T-helper 17 cell (primary cell): ENCODE data around the gene VSIG2. TPM values are rescaled to one million over a fixed set of nuclear protein-coding genes. Genes with fewer than 3 reads are reported as not detected.
"Not testable (repeated sequence)": the region's sequence is repeated elsewhere in the genome, so short reads cannot be mapped to it uniquely, and the experiment has no call there.

Experiments used
- ATAC-seq: fragments of 150-1000 bp; cut with Tn5 transposase; 2 replicates; pipeline ENCODE4 v1.10.0; 2021; ENCODE audit warnings: mild to moderate bottlenecking, moderate library complexity
- DNase-seq, 3 donors: peaks; one replicate each; pipeline versions ENCODE4 v3.0.0 to v3.0.0-alpha.2; 2020 to 2021
- H3K9me3 ChIP-seq: one replicate; pipeline ENCODE4 v1.7.0; 2013; ENCODE audit warnings: low read length, mild to moderate bottlenecking; ENCODE audit not compliant: control insufficient read depth, poor library complexity, severe bottlenecking
- H3K27ac Mint-ChIP-seq: one replicate; pipeline ENCODE4 v1.8.0; 2022; ENCODE audit warnings: mild to moderate bottlenecking, moderate library complexity, mixed read lengths
- H3K27me3 Mint-ChIP-seq: one replicate; pipeline ENCODE4 v1.8.0; 2022; ENCODE audit warnings: mixed read lengths
- H3K36me3 Mint-ChIP-seq: one replicate; pipeline ENCODE4 v1.8.0; 2022; ENCODE audit warnings: low read depth, mixed read lengths
- H3K4me1 Mint-ChIP-seq: one replicate; pipeline ENCODE4 v1.8.0; 2022; ENCODE audit warnings: mild to moderate bottlenecking, mixed read lengths
- H3K4me3 Mint-ChIP-seq: one replicate; pipeline ENCODE4 v1.8.0; 2022; ENCODE audit warnings: mild to moderate bottlenecking, moderate library complexity, mixed read lengths
- total RNA-seq, 4 donors: library from RNA in 2 of 4; stranded (reverse) in 2 of 4; gene quantifications; one replicate each; pipeline ENCODE4 v1.2.3 and lab custom pipeline; 2022 to 2026

VSIG2 gene
- total RNA-seq, 2 donors from 2014 or later, result 0.32 to 0.57 TPM

GRCh38 chr11:124779568-124779967, 27.5 kb upstream of the VSIG2 start:
- H3K9me3 ChIP-seq, result no peaks in the 10 kb centered on the region
- Mint-ChIP-seq H3K4me3 (no peak overlapping the region), H3K36me3 (no peaks in the 10 kb centered on the region), H3K27me3 (no peaks in the 10 kb centered on the region), H3K4me1 (peaks cover 25% of the 10 kb centered on the region), H3K27ac (no peak overlapping the region)
- ATAC-seq (no peak), DNase-seq (no peak)

GRCh38 chr11:124778281-124778680, 26.2 kb upstream of the VSIG2 start:
- ATAC-seq, result no peak
- Mint-ChIP-seq H3K4me1 (peaks cover 25% of the 10 kb centered on the region), H3K27me3 (no peaks in the 10 kb centered on the region), H3K4me3 (no peak overlapping the region), H3K27ac (peak overlapping the region; percentile 75), H3K36me3 (no peaks in the 10 kb centered on the region)
- no peak for DNase-seq
- H3K9me3 ChIP-seq, result no peaks in the 10 kb centered on the region

DNA sequence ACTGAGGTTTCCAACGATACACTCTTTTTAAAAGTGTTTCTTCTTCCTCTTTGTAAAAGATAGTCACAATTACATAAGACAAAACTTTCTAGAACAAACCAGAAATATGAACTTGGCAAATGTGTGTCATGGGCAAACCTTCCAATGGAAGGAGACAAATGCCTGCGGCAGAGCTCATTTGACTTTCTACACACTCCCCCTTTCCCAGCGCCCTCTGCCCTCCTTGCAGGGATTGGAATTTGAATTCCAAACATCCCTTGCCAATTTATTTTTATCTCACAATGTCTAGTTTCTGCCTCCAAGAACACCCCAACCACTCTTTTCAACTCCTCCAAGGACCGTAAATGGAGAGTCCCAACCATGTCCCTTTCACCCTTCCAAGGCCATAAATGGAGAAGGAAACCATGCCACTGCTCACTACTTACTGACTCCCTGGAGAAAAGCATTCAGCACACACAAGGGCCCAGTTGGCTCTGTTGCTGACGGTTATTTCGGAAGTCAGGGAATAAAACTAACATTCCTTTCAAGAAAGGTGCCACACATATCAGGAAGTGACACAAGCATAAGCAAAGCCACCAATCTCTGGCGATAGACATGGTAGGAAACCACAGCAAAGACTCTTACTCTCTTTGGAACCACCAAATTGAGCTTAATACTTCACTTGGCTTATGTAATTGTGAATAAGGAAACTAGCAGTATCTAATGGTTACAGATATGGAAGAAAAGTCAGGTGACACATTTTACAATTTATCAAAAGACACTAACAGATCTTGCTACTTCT, 25.0 kb upstream of the VSIG2 start:
- Mint-ChIP-seq H3K4me3 (no peak overlapping the region), H3K27ac (peak overlapping the region; percentile 75), H3K4me1 (peaks cover 25% of the 10 kb centered on the region), H3K36me3 (no peaks in the 10 kb centered on the region), H3K27me3 (no peaks in the 10 kb centered on the region)
- peak; percentile 64 for ATAC-seq
- DNase-seq, result no peak
- no peaks in the 10 kb centered on the region for H3K9me3 ChIP-seq

- ATAC-seq, H3K4me1 Mint-ChIP-seq, H3K27me3 Mint-ChIP-seq, H3K9me3 ChIP-seq, H3K4me3 Mint-ChIP-seq, DNase-seq, H3K36me3 Mint-ChIP-seq, H3K27ac Mint-ChIP-seq: not testable (repeated sequence)
These were observed 18.9 kb upstream of the VSIG2 start for GRCh38 chr11:124770959-124771358.

DNA sequence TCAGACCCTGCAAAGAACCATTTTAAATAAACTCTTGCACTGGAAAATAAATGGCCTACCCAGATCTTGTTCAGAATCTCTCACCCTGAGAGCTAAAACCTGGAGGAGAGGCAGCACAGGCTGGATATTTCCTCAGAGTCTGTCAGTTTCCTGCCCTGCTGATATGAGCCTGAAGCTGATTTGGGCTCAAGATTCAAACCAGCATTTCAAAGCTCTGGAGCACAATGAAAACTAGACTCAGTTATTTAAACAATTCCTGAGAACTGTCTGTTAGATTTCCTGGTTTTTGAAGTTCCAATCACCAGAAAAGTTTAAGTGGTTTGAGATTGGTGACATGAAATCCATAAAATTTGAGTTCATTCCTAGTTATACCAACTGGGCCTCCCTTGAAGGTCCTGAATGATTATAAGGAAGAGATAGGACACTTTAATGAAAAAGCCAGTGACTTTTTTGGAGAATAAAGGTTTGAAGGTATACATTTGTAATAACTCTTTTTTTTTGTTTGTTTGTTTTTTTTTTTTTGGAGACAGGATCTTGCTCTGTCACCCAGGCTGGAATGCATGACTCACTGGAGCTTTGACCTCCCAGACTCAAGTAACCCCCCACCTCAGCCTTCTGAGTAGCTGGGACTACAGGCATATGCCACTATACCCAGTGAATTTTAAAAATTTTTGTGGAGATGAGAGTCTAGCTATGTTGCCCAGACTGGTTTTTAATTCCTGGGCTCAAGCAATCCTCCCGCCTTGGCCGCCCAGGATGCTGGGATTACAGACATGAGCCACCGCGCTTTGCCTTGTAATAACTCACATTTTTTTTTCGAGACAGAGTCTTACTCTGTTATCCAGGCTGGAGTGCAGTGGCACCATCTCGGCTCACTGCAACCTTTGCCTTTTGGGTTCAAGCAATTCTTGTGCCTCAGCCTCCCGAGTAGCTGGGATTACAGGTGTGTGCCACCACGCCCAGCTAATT, 18.0 kb upstream of the VSIG2 start:
- no peaks in the 10 kb centered on the region for H3K36me3 Mint-ChIP-seq
- no peaks in the 10 kb centered on the region for H3K9me3 ChIP-seq
- H3K4me1 Mint-ChIP-seq, result no peaks in the 10 kb centered on the region
- H3K27ac Mint-ChIP-seq, result no peak overlapping the region
- DNase-seq (no peak), ATAC-seq (no peak)
- H3K27me3 Mint-ChIP-seq, result no peaks in the 10 kb centered on the region
- H3K4me3 Mint-ChIP-seq, result no peak overlapping the region

GRCh38 chr11:124768914-124769313, 16.9 kb upstream of the VSIG2 start:
- peak overlapping the region; percentile 6 for H3K27ac Mint-ChIP-seq
- H3K4me3 Mint-ChIP-seq, result no peak overlapping the region
- DNase-seq (no peak), ATAC-seq (no peak)
- H3K36me3 Mint-ChIP-seq, result no peaks in the 10 kb centered on the region
- H3K9me3 ChIP-seq, result no peaks in the 10 kb centered on the region
- no peaks in the 10 kb centered on the region for H3K27me3 Mint-ChIP-seq
- peaks cover under 1% of the 10 kb centered on the region for H3K4me1 Mint-ChIP-seq

GRCh38 chr11:124766156-124766555, 14.1 kb upstream of the VSIG2 start:
- Mint-ChIP-seq H3K4me3 (no peak overlapping the region), H3K36me3 (no peaks in the 10 kb centered on the region), H3K4me1 (peaks cover 7% of the 10 kb centered on the region), H3K27ac (no peak overlapping the region), H3K27me3 (peaks cover under 1% of the 10 kb centered on the region)
- ATAC-seq (no peak), DNase-seq (no peak)
- H3K9me3 ChIP-seq, result no peaks in the 10 kb centered on the region

DNA sequence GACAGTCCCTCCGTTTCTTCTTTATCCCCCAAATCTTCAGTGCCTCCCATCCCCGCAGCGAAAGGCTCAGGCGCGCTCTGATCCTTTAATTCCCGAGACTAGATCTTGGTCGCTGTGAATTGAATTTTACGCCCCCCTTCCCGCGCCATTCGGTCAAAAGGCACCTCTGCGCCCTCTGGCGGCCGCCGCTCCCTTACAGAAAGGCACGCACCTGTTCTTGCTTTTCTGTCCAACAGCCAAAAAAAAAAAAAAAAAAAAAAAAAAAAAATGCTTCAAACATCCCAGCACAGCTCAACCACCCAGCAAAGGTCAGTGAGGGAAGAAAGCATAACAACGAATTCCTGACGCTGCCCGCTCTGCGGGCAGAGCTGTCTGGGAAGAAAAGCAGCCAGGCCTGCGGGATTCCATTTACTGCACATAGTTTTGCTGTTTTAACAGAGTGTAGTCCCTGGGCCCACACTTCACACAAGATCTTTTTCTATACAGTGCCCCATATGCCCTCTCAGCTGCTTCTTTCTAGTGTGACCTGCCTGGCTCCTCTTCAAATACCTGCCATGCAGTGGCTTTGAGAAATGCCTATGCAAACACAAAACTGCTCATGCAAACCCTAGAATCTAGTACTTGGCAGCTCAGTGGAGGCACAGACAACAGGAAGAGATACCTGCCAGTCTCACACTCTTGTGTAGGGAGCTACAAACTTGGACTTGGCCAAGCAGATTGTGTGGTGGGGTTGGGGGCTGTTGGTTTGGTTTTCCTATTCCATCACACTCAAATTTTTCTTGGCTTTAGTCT, 11.3 kb upstream of the VSIG2 start:
- H3K9me3 ChIP-seq, result no peaks in the 10 kb centered on the region
- H3K27ac Mint-ChIP-seq, result peak overlapping the region; percentile 78

DNA sequence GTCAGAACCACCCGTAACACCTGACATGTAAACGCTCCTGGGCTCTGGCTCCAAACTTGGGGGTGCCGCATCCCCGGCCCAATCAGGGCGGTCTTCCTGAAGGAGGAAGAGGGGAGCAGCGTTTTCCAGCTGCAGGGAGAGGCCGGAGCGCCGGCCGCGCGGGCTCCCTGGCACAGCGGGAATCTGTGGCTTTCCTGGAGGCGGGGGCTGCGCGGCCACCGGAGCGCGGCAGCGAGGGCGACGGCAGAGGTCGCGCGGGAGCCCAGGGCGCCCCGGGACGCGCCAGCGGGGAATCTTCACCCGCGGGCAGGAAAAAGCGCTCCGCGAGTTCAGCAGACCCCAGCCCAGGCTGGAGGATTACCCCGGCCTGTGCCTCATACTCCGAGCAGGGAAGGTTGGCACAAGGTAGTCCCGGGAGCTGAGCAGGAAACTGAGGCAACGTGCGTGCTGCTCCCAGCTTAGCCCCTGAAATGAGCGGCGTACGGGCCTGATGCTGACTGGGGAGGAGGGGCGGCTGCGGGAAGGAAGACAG, 10.6 kb upstream of the VSIG2 start:
- ATAC-seq, result peak; percentile 44
- H3K27ac Mint-ChIP-seq, result peak overlapping the region; percentile 78
- no peaks in the 10 kb centered on the region for H3K36me3 Mint-ChIP-seq
- no peaks in the 10 kb centered on the region for H3K9me3 ChIP-seq
- peaks cover 32% of the 10 kb centered on the region for H3K27me3 Mint-ChIP-seq
- no peak for DNase-seq
- peaks cover 21% of the 10 kb centered on the region for H3K4me1 Mint-ChIP-seq
- H3K4me3 Mint-ChIP-seq, result peak overlapping the region; percentile 98

More for the DNA sequence above, 11.3 kb upstream of the VSIG2 start:
- ATAC-seq (peak; percentile 60), DNase-seq (peak; percentile 71 to 85 (median 74))
- Mint-ChIP-seq H3K27me3 (peaks cover 25% of the 10 kb centered on the region), H3K4me1 (peaks cover 19% of the 10 kb centered on the region), H3K4me3 (peak overlapping the region; percentile 98), H3K36me3 (no peaks in the 10 kb centered on the region)

DNA sequence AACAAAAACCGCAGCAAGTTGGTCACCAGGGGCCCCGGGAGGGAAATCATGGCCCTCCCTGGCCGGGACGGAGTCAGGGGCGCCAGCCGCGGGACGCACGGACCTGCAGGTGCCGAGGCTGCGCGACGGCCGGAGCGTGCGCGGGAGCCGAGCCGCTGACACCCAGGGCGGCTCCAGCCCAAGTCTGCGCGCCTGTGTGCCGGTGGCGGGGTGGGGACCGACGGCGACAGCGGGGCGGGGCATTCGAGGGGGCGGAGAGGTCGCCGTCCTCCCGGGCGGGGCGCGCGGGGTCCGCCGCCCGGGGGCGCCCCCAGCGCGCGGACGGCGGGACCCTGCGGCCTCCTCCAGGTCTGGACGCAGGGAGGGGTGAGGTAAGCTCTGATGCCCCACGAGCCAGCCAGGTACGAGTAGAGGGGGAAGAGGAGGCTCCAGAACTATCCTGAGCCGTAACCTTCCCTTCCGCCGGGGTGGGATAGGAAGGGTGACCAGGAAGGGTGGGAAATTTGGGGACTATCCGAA, 10.1 kb upstream of the VSIG2 start, which contains the start of gene ESAM:
ESAM (minus strand) TSS at position 186 of the 519 bp plus-strand sequence; CDS start at position 50, 136 bp downstream.
- no peaks in the 10 kb centered on the region for H3K36me3 Mint-ChIP-seq
- peaks cover 37% of the 10 kb centered on the region for H3K27me3 Mint-ChIP-seq
- peak within 1 kb of the TSS; percentile 78 for H3K27ac Mint-ChIP-seq
- peak; percentile 76 for ATAC-seq
- peak; percentile 52 to 67 (median 64) for DNase-seq
- H3K4me1 Mint-ChIP-seq, result peaks cover 21% of the 10 kb centered on the region
- H3K9me3 ChIP-seq, result no peaks in the 10 kb centered on the region
- H3K4me3 Mint-ChIP-seq, result peak within 1 kb of the TSS; percentile 98

- ATAC-seq (no peak), DNase-seq (no peak)
- peaks cover 21% of the 10 kb centered on the region for H3K4me1 Mint-ChIP-seq
- no peak overlapping the region for H3K27ac Mint-ChIP-seq
- H3K36me3 Mint-ChIP-seq, result peaks cover 6% of the 10 kb centered on the region
- peaks cover 44% of the 10 kb centered on the region for H3K27me3 Mint-ChIP-seq
- peak overlapping the region; percentile 98 for H3K4me3 Mint-ChIP-seq
- H3K9me3 ChIP-seq, result no peaks in the 10 kb centered on the region
These were observed 9.4 kb upstream of the VSIG2 start for GRCh38 chr11:124761301-124762104.

DNA sequence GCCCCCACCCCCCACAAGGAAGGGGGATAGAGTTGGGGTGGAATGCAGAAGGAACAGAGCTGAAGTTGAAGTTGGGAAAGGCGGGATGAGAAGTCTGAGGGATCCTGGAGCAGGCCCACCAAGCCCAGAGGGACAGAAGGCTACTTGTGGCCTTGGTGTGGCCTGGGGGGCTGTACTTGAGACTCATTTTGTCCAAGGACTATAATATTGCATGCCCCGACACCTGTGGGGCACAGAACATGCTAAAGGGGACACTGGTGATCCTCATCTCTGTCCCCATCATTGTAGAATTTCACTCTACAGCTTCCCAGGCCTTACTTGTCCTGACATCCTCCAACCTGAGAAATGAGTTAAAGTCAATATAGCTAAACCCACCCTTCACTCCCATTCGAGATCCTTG, 8.8 kb upstream of the VSIG2 start:
- Mint-ChIP-seq H3K4me3 (peak overlapping the region; percentile 63), H3K36me3 (peaks cover 6% of the 10 kb centered on the region), H3K27ac (no peak overlapping the region), H3K27me3 (peaks cover 51% of the 10 kb centered on the region), H3K4me1 (peaks cover 21% of the 10 kb centered on the region)
- DNase-seq (no peak), ATAC-seq (no peak)
- H3K9me3 ChIP-seq, result no peaks in the 10 kb centered on the region
